ENCODE measurements around the gene H2BK1.

GRCh38 chr7:151185762-151186639 is 24.3 kb downstream of the H2BK1 start:
- TF ChIP-seq CTCF (IDR thresholded peaks at IDR 0.05; ENCODE audit: low read depth, low read length) (no peak), POLR2A (IDR thresholded peaks at IDR 0.05; ENCODE audit: extremely low read depth, insufficient read length) (no peak), MAX (IDR thresholded peaks at IDR 0.05; ENCODE audit: low read depth, low read length) (no peak), MYC (IDR thresholded peaks at IDR 0.05; ENCODE audit: low read depth, low read length) (no peak)
